SK-N-SH treated with all-trans-retinoic acid at 6 μM for 48 hours (cell line): ENCODE measurements around the gene BPIFB6.

Source experiments
- ATAC-seq: fragments of 200-7000 bp; cut with Tn5 transposase; 3 replicates; pipeline ENCODE4 v1.9.1; 2020; ENCODE audit warnings: mild to moderate bottlenecking, moderate library complexity
- ARNTL ChIP-seq: fragments of 450-650 bp; formaldehyde crosslinking; IDR thresholded peaks from 2 replicates; pipeline ENCODE4 v1.5.0; 2020; ENCODE audit warnings: low read depth, mild to moderate bottlenecking, moderate library complexity, borderline replicate concordance
- BACH2 ChIP-seq: fragments of 250-450 bp; sonication (Bioruptor Pico); IDR thresholded peaks from 2 replicates; pipeline ENCODE4 v1.9.0; 2021; ENCODE audit warnings: mild to moderate bottlenecking, borderline replicate concordance
- CREB5 ChIP-seq: fragments of 250-450 bp; sonication (Bioruptor Pico); IDR thresholded peaks from 2 replicates; pipeline ENCODE4 v1.5.1; 2020; ENCODE audit warnings: low read depth, mild to moderate bottlenecking, moderate library complexity
- CSDC2 ChIP-seq: fragments of 250-450 bp; sonication (Bioruptor Pico); IDR thresholded peaks from 2 replicates; pipeline ENCODE4 v1.5.0; 2020; ENCODE audit warnings: mild to moderate bottlenecking, moderate library complexity
- CSRNP3 ChIP-seq: fragments of 250-450 bp; sonication (Bioruptor Pico); IDR thresholded peaks from 2 replicates; pipeline ENCODE4 v1.5.1; 2021; ENCODE audit warnings: mild to moderate bottlenecking, moderate library complexity
- ESRRG ChIP-seq: fragments of 250-450 bp; sonication (Bioruptor Pico); IDR thresholded peaks from 2 replicates; pipeline ENCODE4 v1.6.1; 2021; ENCODE audit warnings: mild to moderate bottlenecking
- ISL1 ChIP-seq: fragments of 250-450 bp; sonication (Bioruptor Pico); IDR thresholded peaks from 2 replicates; pipeline ENCODE4 v2.1.2; 2022; ENCODE audit warnings: mild to moderate bottlenecking, moderate library complexity
- OSR1 ChIP-seq: fragments of 250-450 bp; sonication (Bioruptor Pico); IDR thresholded peaks from 2 replicates; pipeline ENCODE4 v1.8.0; 2022; ENCODE audit warnings: moderate library complexity, mild to moderate bottlenecking, inconsistent platforms
- PATZ1 ChIP-seq: fragments of 250-450 bp; sonication (Bioruptor Pico); IDR thresholded peaks from 2 replicates; pipeline ENCODE4 v1.8.0; 2020; ENCODE audit warnings: mild to moderate bottlenecking, moderate library complexity, borderline replicate concordance
- PPARA ChIP-seq: fragments of 250-450 bp; sonication (Bioruptor Pico); IDR thresholded peaks from 2 replicates; pipeline ENCODE4 v1.5.0; 2020; ENCODE audit warnings: mild to moderate bottlenecking, borderline replicate concordance
- RARB ChIP-seq: fragments of 250-450 bp; sonication (Bioruptor Pico); IDR thresholded peaks from 2 replicates; pipeline ENCODE4 v1.8.0; 2021; ENCODE audit warnings: mild to moderate bottlenecking, moderate library complexity
- SNAI2 ChIP-seq: fragments of 250-450 bp; sonication (Bioruptor Pico); IDR thresholded peaks from 2 replicates; pipeline ENCODE4 v1.5.0; 2020; ENCODE audit warnings: mild to moderate bottlenecking, moderate library complexity
- TOX ChIP-seq: fragments of 250-450 bp; sonication (Bioruptor Pico); IDR thresholded peaks from 2 replicates; pipeline ENCODE4 v1.8.0; 2021; ENCODE audit warnings: mild to moderate bottlenecking, moderate library complexity, borderline replicate concordance
- ZC3H10 ChIP-seq: fragments of 250-450 bp; sonication (Bioruptor Pico); IDR thresholded peaks from 2 replicates; pipeline ENCODE4 v1.5.1; 2021; ENCODE audit warnings: mild to moderate bottlenecking, moderate library complexity
- ZFP3 ChIP-seq: fragments of 250-450 bp; sonication (Bioruptor Pico); IDR thresholded peaks from 2 replicates; pipeline ENCODE4 v1.5.0; 2020; ENCODE audit warnings: mild to moderate bottlenecking, moderate library complexity
- ZFP30 ChIP-seq: fragments of 450-650 bp; formaldehyde crosslinking; IDR thresholded peaks from 2 replicates; pipeline ENCODE4 v1.5.0; 2022; ENCODE audit warnings: mild to moderate bottlenecking, moderate library complexity
- ZNF565 ChIP-seq: fragments of 450-650 bp; formaldehyde crosslinking; conservative IDR thresholded peaks from 2 replicates; pipeline ENCODE4 v1.5.0; 2020; ENCODE audit warnings: low read depth, mild to moderate bottlenecking, moderate library complexity
- ZNF70 ChIP-seq: fragments of 450-650 bp; formaldehyde crosslinking; IDR thresholded peaks from 2 replicates; pipeline ENCODE4 v1.5.0; 2020; ENCODE audit warnings: mild to moderate bottlenecking, moderate library complexity
- ZNF8 ChIP-seq: fragments of 450-650 bp; formaldehyde crosslinking; IDR thresholded peaks from 2 replicates; pipeline ENCODE4 v1.5.0; 2020; ENCODE audit warnings: mild to moderate bottlenecking, moderate library complexity
- TF ChIP-seq, protein P1 (sequence below): fragments of 250-450 bp; sonication (Bioruptor Pico); IDR thresholded peaks from 2 replicates; pipeline ENCODE4 v1.5.0; 2020; ENCODE audit warnings: mild to moderate bottlenecking, moderate library complexity

The BPIFB6 gene

DNA sequence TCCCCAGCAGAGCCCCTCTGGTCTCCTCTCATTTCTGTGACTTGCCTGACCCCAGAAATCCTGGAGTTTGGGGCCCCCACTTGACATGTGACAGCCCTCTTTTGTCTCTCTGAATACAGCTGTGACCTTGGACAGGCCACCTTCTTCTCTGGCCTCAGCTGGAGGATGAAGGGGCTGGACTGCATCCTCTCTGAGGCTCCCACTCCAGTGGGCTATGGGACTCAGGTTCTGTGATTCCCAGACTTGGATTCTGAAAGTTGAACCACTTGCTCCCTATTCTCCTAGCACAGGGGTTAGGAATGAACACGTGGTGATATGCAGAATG, 31.3 kb downstream of the BPIFB6 start:
- ATAC-seq = no peak
- TF ChIP-seq CSDC2 = no peak

DNA sequence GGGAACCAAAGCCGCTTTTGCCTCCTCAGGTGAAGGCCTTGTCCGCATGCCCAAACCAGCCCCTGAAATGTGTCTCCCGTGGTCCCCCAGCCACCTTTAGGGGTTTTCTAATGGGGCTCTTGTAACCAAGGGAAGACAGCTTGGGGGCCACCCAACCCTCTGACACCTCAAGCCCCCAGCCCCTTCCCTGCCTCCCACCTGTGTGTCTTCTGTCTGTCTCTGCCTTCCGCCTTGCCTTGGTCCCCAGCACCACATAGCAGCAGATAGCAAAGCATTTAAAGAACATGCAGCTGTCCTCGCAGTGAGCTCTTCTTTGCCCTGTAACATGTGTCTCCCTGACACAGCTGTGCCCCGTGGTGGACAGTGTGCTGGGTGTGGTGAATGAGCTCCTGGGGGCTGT, 31.8 kb downstream of the BPIFB6 start:
- ATAC-seq = no peak
- no peak for TF ChIP-seq ZNF70 (CRISPR knock-in tag)
- TF ChIP-seq CSDC2 = no peak
- TF ChIP-seq BACH2 (CRISPR knock-in tag) = no peak
- TF ChIP-seq CSRNP3 (CRISPR knock-in tag) = no peak
- TF ChIP-seq ARNTL = no peak
- TF ChIP-seq ZFP30 (CRISPR knock-in tag) = no peak
- no peak for TF ChIP-seq ZC3H10 (CRISPR knock-in tag)
- TF ChIP-seq PPARA (CRISPR knock-in tag) = no peak
- TF ChIP-seq OSR1 (CRISPR knock-in tag) = no peak
- no peak for TF ChIP-seq ZNF565 (CRISPR knock-in tag)
- TF ChIP-seq ISL1 = no peak
- TF ChIP-seq ZNF8 (CRISPR knock-in tag) = no peak
- TF ChIP-seq PATZ1 (CRISPR knock-in tag) = no peak

DNA sequence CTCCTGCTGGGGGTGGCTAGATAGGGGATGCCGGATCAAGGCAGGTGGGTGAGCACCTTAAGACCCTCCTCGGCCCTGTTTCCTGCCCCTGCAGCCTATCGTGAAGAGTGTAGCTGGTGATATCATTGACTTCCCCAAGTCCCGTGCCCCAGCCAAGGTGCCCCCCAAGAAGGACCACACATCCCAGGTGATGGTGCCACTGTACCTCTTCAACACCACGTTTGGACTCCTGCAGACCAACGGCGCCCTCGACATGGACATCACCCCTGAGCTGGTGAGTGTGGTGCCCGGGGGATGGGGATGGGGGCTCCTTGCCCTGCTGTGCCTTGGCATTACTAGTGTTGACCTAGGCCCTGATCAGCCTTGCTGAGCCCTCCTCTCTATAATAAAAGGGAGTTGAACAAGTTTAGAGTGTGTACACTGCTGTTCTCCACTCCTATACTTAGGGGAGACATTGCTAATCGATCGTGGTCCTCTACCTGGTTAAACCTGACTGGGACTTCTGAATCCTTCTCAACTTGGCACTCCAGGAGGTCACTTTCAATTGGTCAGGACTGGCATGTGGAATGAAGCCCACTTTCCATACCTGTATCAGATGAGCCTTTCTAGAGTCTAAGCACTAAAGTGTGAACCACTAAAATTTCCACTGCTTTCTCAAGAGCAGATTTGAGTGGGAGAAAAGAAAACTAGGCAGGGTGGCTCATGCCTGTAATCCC, 33.3 kb downstream of the BPIFB6 start:
- TF ChIP-seq SNAI2 (CRISPR knock-in tag) = no peak
- TF ChIP-seq ZNF70 (CRISPR knock-in tag) = no peak
- TF ChIP-seq PPARA (CRISPR knock-in tag) = no peak
- TF ChIP-seq ZNF565 (CRISPR knock-in tag) = no peak
- TF ChIP-seq CSDC2 = no peak
- no peak for TF ChIP-seq ZFP30 (CRISPR knock-in tag)
- TF ChIP-seq ZFP3 (CRISPR knock-in tag) = no peak
- TF ChIP-seq, protein P1, sequence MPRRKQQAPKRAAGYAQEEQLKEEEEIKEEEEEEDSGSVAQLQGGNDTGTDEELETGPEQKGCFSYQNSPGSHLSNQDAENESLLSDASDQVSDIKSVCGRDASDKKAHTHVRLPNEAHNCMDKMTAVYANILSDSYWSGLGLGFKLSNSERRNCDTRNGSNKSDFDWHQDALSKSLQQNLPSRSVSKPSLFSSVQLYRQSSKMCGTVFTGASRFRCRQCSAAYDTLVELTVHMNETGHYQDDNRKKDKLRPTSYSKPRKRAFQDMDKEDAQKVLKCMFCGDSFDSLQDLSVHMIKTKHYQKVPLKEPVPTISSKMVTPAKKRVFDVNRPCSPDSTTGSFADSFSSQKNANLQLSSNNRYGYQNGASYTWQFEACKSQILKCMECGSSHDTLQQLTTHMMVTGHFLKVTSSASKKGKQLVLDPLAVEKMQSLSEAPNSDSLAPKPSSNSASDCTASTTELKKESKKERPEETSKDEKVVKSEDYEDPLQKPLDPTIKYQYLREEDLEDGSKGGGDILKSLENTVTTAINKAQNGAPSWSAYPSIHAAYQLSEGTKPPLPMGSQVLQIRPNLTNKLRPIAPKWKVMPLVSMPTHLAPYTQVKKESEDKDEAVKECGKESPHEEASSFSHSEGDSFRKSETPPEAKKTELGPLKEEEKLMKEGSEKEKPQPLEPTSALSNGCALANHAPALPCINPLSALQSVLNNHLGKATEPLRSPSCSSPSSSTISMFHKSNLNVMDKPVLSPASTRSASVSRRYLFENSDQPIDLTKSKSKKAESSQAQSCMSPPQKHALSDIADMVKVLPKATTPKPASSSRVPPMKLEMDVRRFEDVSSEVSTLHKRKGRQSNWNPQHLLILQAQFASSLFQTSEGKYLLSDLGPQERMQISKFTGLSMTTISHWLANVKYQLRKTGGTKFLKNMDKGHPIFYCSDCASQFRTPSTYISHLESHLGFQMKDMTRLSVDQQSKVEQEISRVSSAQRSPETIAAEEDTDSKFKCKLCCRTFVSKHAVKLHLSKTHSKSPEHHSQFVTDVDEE = no peak
- TF ChIP-seq CSRNP3 (CRISPR knock-in tag) = no peak
- no peak for TF ChIP-seq ZC3H10 (CRISPR knock-in tag)
- no peak for ATAC-seq

DNA sequence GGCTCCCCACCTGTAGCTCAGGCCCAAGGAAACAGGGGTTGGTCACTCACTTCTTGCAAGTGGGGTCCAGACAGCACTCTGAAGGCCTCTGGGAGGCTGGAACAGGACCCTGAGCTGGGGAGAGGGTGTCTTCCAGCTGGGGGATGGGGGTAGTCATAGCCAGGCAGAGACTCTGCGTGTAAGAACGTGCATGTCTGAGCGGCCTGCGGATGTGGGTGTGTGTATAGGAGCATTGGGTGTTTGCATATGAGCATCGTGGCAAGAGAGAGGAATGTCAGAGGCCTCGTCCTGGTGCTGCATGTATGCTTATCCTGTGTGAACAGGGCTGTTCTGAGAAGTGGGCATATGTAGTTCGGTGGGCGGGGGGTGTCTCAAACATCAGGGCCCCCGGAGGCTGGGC, 34.3 kb downstream of the BPIFB6 start:
- no peak for ATAC-seq
- TF ChIP-seq ZFP3 (CRISPR knock-in tag) (no peak), RARB (CRISPR knock-in tag) (no peak), SNAI2 (CRISPR knock-in tag) (no peak), PPARA (CRISPR knock-in tag) (no peak), ZNF8 (CRISPR knock-in tag) (no peak), ZNF565 (CRISPR knock-in tag) (no peak), ZNF70 (CRISPR knock-in tag) (no peak), PATZ1 (CRISPR knock-in tag) (no peak), TOX (CRISPR knock-in tag) (no peak), ZC3H10 (CRISPR knock-in tag) (no peak), ESRRG (CRISPR knock-in tag) (no peak), ARNTL (no peak), CREB5 (CRISPR knock-in tag) (no peak), OSR1 (CRISPR knock-in tag) (no peak)
- TF ChIP-seq, protein P1 = no peak
